ENCODE data around the gene NSD1.
"Not testable (repeated sequence)": the region's sequence is repeated elsewhere in the genome, so short reads cannot be mapped to it uniquely, and the experiment has no call there.

Gene NSD1

GRCh38 chr5:177332031-177332895, 198.7 kb downstream of the NSD1 start:
- no peak for DNase-seq

DNA sequence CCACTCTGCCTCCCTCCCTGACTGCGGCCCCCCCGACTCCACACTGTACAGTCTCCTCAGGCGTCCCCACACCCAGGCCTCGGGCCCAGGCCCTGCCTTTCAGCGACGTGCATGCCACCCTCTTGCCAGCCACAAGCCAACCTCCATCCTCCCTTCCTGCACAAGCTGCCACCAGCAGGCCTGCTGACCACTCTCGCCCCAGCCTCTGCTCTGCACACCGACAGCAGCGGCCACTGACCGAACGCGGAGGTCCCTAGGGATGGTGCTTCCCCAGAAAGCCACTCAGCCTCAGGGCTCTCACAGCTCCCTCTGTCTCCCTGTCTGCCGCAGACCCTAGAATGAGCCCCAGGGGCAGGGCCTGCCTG, 199.3 kb downstream of the NSD1 start:
- no peak for DNase-seq

DNA sequence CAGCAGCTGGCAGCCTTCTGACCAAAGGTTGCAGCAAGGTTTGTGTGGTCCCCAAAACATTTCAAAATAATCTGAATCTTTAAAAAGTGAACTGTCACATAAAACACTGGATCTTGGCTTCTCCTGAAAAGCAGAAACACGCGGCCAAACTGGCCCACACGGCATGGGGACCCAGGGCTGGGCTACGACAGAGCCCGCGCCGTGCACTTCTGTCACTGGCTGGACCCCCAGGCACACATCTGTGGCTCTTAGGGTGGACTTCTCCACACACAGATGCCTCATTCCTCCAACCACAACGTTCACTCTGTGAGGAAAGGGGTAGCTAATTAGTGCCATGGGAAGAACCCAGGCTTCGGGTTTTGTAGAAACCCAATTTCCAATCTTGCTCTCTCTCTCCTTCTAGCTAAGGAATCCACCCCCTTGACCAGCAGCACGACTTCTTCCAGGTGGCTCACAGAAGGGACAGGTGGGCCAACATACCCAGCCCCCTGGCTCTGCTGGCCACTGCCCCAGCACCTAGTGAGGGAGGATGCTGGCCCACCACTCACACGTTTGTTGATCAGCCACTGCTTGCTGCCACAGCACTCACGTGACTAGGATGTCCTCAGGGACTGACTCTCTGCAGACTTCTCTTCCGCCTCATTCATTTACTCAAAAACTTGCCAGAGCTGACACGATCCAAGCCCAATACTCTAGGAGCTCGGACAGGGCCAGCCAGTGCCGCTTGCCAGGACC, 200.0 kb downstream of the NSD1 start:
- DNase-seq = no peak

DNA sequence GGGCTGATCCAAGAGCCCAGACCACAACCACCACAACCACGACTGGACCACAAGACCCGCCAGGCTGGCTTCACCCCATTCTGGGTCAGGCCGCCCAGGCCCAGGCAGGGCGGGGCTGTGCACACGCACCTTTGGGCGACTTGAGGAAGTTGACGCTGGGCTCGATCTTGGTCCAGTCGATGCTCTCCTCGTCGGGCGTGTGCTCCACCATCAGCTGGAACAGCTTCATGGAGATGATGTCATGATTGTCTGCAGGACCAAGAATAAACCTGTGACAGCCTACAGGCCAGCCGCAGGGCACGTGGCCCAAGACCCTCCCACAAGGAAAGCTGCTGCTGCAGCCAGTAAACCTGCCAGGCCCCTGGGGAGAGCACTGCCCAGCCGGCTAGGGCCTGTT, 200.6 kb downstream of the NSD1 start:
- no peak for DNase-seq

- DNase-seq = no peak
These were observed 201.5 kb downstream of the NSD1 start for GRCh38 chr5:177334781-177335700.

DNA sequence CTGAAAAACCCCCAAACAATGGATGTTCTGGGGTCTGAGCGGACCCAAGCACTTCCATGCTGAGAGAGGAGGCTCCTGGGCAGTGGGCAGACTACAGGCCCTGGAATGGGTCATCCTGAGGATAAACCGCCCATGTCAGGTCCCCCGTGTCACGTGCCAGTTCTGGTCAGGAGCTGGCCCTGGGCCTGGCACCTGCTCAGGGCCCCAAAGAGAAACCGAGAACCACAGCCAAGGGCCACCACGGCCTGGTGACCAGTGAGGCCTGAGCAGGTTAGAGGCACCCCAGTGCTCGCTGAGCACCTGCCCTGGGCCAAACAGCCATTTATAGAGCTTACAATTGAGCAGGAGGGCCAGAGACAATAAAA, 202.1 kb downstream of the NSD1 start:
- no peak for DNase-seq

DNA sequence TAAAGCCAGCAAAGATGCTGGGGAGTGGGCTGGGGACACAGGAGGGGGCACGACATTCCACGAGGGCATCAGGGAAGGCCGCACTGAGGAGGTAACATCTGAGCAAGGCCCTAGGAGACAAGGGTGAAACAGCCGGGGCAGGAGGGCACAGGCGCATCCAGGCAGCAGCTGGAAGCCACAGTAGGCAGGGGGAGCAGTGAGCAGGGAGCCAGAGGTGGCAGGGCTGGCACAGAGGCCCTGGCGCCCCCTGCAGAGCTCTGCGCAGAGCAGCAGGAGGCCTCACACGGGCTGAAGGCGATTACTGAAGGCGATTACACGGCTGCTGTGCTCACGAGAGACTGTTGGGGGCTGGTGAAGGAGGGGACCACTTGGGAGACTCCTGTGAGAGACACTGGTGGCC, 202.5 kb downstream of the NSD1 start:
- no peak for DNase-seq

DNA sequence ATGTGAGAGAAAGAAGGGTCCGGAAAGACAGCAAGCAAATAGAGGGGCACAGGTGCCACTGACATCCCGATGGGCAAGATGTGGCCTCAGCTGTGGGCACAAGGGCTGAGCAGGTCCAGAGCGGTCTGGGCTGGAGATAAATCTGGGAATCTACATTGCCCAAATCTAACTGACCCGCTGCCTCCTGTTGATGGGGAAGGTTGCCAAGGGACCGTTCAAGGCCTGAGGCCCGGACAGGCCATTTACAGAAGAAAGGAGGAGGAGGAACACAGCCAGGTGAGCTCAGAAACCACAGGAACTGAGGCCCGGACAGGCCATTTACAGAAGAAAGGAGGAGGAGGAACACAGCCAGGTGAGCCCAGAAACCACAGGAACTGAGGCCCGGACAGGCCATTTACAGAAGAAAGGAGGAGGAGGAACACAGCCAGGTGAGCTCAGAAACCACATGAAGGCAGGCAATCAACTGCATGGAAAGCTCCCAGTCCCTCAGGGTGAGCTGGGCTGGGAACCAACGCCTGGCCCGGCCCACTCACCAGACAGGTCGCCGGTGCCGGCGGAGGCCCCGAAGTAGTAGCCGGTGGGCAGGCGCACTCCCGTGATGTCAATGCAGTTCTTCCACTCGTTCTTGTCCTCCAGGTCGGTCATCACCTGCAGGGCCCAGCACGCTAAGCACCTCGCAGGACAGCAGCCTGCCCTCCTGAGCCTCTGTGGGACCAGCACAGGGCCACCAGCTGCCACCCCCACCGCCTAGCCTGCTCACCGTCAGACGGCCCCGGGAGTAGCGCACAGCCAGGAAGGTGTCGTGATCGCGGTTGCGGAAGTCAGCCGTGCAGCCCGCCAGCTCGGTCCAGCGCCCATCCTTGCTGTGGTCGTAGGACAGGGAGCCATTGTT, 203.3 kb downstream of the NSD1 start:
- DNase-seq = no peak

DNA sequence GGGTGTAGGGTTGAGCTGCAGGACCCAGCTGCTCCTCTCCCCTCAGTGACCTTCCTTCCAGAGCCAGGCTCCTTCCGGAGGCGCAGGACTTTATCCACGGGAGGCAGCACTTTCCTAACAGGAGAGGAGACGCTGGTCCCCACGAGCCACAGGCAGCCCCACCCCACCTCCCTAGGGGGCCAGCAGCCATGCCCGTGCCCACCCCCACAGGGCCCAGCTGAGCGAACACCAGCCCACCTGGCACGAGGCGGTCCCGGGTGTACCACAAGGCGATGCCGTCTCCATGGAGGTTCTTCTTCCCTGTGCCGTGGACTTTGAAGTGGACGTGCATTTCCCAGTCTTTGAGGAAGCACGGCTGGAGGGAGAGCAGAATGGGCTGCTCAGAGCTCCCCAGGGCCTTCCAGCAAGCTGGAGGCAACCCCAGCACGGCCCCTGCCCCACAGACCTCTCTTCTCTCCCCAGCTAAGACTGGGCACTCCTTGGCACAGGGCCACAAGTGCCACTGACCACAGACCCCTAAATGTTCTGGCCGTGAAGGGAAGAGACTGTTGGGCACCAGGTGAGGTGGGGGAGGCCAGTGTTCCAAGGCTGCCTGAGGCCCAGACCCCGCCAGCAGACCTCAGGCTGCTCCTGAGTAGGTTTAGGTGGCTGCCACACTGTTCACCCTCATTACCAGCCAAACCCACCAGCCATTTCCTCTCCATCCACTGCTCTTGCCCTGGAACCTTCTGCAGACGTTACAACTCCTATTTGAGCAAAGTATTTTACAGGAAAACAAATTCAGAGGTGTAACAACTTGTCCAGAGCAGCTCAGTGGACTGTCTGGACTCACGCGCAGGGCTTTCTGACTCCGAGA, 204.9 kb downstream of the NSD1 start:
- no peak for DNase-seq

DNA sequence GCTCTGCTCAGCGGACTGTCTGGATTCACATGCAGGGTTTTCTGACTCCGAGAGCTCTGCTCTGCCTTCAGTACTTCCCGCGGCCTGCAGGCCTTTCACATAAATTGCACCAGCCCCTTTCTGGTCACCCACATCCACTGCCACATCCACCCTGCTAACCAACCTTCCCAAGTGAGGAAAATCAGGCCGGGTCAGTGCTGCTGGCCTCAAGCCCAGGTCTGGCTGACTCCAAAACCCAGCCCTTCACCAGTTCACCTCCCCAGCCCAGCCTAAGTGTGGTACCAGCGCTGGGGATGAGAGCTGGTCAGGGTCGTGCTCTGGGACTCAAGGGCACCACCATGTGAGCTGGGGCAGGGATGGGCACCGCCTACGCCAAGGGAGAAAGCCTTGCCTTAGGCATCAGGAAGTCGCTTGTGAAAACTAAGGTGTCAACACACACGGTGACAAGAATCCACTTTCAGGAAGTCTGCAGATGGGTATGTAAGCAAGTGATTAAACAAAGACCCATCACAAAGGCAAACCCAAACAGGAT, 205.6 kb downstream of the NSD1 start:
- DNase-seq = no peak

- DNase-seq = not testable (repeated sequence)
These were observed 209.4 kb downstream of the NSD1 start for GRCh38 chr5:177343000-177343399.

GRCh38 chr5:177343777-177344176, 210.2 kb downstream of the NSD1 start:
- DNase-seq = no peak

DNA sequence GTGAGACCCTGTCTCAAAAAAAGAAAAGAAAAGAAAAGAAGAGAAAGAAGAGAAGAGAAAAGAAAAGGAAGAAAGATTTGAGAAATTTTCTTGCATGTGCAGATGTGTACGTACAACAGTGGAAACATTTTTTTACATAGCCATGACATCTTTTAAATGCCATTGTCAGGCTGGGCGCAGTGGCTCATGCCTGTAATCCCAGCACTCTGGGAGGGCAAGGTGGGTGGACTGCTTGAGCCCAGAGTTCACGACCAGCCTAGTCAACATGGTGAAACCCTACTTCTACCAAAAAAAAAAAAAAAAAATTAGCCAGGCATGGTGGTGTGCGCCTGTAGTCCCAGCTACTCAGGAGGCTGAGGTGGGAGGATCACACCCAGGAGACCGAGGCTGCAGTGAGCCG, 211.3 kb downstream of the NSD1 start:
- no peak for DNase-seq

DNA sequence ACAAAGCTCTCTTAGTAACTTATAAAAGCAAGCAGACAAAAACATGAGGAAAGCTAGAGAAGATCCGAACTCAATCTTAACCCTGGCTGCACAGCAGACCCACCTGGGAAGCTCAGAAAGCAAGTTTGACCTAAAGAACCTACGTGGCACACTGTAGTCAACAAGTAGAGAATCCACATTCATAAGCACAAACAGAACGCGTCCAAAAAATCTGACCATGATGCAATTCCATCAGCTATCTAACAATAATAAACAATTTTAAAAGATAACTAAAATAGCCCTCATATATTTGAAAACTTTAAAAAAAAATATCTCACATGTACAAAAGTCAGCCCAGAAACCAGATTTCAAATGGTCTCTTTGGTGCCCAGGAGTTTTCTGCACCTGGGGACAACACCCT, 213.2 kb downstream of the NSD1 start:
- DNase-seq = no peak

GRCh38 chr5:177347699-177348098, 214.1 kb downstream of the NSD1 start:
- no peak for DNase-seq

DNA sequence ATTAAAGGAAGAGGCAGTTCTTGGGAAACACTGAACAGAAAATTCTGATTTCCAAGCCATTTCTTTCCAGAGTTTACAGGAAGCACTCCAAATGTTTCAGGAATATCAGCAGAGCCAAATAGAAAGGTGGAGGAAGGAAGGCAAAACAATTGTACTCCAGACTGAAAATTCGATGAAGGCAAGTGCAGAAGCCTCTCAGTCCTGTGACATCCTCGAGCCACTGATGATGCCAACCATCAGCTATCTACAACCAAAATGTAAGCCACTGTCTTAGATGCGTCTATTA, 215.7 kb downstream of the NSD1 start:
- DNase-seq = no peak

DNA sequence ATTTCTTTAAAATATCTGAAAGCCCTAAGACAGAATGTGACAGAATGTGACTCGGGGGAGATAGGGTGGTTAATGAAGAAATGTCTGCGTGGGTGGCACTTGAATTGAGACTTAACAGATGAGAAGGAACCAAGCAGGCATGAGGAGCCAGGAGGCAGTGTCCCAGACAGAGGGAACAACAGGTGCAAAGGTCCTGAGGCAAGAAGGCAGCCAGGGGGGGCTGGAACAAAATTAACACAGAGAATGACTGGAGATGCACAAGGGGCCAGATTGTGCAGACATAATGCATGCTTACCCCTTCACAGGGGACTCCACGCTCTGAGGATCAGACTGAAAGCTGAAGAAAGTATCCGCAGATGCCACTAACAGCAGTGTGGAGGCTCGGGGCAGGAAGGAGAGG, 216.2 kb downstream of the NSD1 start:
- DNase-seq = no peak

Data from activated effector memory CD4-positive, alpha-beta T cell treated with Interleukin-2 at 50 U/mL for 16 hours (primary cell).